SW 1271 (cell line): Measurements from ENCODE around the gene EGLN2.
"Not testable (repeated sequence)": the region's sequence is repeated elsewhere in the genome, so short reads cannot be mapped to it uniquely, and the experiment has no call there.

Experiments
- DNase-seq, 2 experiments: peaks; one replicate each; lab custom pipeline; 2025; lab: John Stamatoyannopoulos, UW

The EGLN2 gene

DNA sequence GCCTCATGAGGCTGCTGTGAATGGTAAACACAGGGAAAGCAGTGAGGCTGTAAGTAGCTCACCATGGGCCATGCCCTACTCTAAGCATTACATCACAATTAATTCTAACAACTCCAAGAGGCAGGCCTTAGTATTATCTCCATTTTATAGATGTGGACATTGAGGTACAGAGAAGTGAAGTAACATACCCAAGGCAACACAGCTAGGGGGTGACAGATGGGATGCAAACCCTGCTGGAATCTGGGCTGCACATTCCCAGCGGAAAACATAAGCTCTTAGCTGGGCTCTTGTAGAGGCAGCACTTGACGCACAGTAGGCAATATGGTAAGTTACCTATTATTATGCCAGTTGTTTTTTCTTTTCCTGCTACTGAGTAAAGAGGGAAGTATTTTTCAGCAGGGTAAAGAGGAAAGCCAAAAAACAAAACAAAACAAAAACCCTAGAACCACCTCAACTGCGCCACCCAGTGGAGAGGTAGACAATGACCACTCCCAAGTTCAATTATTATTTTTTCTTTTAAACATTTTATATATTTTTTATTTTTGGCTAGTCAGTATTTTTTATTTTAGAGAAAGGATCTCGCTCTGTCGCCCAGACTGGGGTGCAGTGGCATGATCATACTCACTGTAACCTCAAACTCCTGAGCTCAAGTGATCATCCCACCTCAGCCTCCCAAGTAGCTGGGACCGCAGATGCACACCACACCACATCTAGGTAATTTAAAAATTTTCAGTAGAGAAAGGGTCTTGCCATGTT is 20.7 kb downstream of the EGLN2 start:
- DNase-seq: peak in 1 of 2 experiments; percentile 17

GRCh38 chr19:40822161-40822560 is 23.2 kb downstream of the EGLN2 start:
- DNase-seq: no peak

DNA sequence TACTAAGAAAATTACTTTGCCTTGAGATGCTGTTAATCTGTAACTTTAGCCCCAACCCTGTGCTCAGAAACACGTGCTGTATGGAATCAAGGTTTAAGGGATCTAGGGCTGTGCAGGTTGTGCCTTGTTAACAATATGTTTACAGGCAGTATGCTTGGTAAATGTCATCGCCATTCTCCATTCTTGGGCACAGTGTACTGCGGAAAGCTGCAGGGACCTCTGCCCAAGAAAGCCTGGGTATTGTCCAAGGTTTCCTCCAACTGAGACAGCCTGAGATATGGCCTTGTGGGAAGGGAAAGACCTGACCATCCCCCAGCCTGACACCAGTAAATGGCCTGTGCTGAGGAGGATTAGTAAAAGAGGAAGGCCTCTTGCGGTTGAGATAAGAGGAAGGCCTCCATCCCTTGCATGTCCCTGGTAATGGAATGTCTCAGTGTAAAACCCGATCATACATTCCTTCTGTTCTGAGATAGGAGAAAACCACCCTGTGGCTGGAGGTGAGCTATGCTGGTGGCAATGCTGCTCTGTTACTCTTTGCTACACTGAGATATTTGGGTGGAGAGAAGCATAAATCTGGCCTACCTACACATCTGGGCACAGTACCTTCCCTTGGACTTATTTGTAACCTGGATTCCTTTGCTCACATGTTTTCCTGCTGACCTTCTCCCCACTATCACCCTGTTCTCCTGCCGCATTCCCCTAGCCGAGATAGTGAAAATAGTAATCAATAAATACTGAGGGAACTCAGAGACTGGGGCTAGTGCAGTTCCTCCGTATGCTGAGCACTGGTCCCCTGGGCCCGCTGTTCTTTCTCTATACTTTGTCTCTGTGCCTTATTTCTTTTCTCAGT is 23.9 kb downstream of the EGLN2 start:
- not testable (repeated sequence) for DNase-seq

- not testable (repeated sequence) for DNase-seq
Measured at GRCh38 chr19:40824916-40825315, 25.9 kb downstream of the EGLN2 start.

DNA sequence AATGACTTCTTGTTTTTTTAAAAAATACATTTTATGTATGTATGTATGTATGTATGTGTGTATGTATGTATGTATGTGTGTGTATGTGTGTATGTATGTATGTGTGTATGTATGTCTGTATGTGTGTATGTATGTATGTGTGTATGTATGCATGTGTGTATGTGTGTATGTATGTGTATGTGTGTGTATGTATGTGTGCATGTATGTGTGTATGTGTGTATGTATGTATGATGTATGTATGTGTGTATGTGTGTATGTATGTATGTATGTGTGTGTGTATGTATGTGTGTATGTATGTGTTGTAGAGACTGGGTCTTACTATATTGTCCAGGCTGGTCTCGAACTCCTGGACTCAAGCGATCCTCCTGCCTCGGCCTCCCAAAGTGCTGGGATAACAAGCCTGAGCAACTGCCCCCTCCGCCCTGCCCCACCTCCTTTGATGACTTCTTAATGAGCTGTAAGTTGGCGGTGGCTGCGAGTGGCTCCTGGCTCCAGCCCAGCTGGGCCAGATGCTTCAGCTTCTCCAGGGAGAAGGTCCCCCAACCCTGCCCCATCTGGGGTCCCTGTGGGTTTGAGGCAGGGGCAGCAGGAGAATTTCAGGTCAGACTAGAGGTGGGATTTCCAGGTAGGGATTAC is 26.6 kb downstream of the EGLN2 start:
- not testable (repeated sequence) for DNase-seq

GRCh38 chr19:40826312-40826698 is 27.3 kb downstream of the EGLN2 start:
- DNase-seq: not testable (repeated sequence)

DNA sequence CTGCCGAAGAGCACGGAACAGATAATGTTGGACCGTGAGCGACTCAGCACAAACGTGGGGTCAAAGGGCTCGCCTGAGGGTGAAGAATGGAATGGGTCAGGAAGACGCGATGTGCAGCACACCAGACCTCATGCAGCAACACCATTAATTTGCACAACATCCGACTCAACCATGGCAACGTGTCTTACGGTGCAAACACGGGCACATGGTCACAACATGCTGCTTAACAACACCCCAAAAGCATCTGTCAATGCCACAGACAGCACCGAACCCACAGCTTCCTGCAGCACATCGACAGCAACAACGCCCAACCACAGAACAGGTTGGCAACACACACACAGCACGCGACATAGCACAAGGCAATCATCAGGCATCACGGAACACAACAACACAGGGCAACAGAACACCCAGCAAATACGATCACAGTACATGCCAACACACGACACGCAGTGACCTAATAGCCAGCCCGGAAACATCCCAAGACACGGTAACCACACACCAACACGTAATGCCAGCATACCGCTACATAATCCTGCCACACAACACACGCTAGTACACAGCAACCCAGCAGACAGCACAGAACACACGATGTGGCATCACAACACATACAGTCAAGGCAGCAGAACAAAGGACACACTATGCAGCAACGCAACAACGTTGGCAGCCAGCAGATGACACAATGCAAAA is 27.9 kb downstream of the EGLN2 start:
- not testable (repeated sequence) for DNase-seq

DNA sequence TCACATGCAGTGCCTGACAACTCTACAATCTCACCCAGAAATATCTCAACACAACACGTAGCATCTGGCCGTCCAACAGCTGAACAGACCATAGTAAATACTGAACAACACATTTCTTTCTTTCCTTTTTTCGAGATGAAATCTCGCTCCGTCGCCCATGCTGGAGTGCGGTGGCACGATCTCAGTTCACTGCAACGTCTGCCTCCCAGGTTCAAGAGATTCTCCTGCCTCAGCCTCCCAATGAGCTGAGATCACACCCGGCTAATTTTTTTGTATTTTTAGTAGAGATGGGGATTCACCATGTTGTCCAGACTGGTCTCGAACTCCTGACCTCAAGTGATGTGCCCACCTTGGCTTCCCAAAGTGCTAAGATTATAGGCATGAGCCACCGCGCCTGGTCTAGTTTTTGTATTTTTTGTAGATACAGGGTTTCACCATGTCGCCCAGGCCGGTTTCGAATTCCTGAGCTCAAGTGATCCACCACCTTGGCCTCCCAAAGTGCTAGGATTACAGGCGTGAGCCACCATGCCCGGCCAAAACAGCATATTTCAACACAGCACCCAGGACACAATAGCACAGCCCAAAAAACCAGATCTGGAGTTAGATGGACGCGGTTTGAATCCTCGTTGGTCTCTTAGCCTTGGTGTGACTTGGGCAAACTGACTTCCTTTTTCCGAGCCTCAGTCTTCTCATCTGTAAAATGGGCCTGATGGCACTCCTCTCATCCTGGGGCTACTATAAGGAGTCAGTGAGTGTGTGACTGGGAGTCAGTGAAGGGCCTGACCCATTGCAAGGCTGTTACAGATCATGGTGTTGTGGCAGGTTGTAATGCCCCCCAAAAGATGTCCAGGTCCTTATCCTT is 28.6 kb downstream of the EGLN2 start:
- no peak for DNase-seq

DNA sequence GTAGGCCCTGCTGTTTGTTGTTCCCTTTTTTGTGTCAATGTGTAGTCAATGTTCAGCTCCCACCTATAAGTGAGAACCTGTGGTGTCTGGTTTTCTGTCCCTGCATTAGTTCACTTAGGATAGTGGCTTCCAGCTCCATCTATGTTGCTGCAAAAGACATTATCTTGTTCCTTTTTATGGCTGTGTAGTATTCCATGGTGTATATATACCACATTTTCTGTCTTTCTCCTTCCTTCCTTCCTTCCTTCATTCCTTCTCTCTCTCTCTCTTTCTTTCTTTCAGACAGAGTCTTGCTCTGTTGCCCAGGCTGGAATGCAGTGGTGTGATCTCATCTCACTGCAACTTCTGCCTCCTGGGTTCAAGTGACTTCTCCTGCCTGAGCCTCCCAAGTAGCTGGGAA is 30.2 kb downstream of the EGLN2 start:
- no peak for DNase-seq

DNA sequence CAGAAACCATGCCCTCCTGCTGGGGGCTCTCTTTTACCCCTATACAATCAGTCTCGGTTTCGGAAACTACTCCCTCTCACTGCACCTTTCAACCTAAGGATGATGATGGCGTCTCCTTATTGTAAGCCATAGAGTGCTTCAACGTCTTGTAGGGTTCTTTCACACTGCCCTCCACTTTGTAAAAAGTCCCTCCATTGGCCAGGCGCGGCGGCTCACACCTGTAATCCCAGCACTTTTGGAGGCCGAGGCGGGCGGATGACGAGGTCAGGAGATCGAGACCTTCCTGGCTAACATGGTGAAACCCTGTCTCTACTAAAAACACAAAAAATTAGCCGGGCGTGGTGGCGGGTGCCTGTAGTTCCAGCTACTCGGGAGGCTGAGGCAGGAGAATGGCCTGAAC is 31.8 kb downstream of the EGLN2 start:
- not testable (repeated sequence) for DNase-seq

GRCh38 chr19:40831502-40832430 is 32.8 kb downstream of the EGLN2 start:
- peak; percentile 7 to 32 for DNase-seq

DNA sequence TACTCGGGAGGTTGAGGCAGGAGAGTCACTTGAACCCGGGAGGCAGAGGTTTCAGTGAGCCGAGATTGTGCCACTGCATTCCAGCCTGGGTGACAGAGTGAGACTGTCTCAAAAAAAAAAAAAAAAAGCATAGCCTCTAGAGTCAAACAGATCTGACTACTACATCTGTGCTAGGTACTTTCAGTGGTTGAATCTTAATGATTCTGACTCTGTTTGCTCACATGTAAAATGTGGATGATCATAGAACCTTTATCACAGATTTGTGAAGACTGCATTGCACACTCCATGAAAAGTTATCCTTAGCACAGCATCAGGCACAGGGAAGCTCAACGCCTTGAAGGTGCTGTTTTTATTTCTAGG is 33.4 kb downstream of the EGLN2 start:
- DNase-seq: not testable (repeated sequence)

DNA sequence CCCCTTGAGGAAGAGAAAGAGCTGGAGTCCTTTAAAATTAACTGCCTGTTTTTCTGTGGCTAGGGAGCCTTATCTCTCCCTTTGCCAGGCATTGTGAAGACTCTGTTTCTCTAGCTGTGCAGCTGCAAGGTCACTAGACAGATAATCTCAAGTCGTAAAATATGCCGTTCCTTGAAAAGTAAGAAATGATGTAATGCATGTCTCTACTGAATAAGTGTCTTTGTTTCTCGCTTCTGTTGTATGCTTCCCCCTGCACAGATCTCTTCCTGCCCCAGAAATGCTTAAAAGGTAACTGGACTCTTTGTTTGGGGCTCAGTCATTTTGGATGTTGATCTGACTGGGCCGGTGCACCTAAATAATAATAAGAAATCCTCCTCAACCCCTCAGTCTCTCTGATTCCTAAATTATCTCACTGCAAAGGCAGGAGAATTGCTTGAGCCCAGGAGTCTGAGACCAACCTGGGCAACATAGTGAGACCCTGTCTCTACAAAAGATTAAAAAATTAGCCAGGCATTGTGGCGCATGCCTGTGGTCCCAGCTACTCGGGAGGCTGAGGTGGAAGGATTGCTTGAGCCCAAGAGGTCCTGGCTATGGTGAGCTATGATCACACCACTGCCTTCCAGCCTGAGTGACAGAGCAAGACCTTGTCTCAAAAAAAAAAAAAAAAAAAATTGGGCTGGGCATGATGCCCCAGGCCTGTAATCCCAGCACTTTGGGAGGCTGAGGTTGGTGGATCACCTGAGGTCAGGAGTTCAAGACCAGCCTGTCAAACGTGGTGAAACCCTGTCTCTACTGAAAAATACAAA is 34.9 kb downstream of the EGLN2 start:
- DNase-seq: not testable (repeated sequence)

- DNase-seq: no peak
Measured at GRCh38 chr19:40836754-40837429, 37.9 kb downstream of the EGLN2 start.

GRCh38 chr19:40838477-40838876 is 39.5 kb downstream of the EGLN2 start:
- not testable (repeated sequence) for DNase-seq

- DNase-seq: not testable (repeated sequence)
Measured at GRCh38 chr19:40842012-40842411, 43.0 kb downstream of the EGLN2 start.

DNA sequence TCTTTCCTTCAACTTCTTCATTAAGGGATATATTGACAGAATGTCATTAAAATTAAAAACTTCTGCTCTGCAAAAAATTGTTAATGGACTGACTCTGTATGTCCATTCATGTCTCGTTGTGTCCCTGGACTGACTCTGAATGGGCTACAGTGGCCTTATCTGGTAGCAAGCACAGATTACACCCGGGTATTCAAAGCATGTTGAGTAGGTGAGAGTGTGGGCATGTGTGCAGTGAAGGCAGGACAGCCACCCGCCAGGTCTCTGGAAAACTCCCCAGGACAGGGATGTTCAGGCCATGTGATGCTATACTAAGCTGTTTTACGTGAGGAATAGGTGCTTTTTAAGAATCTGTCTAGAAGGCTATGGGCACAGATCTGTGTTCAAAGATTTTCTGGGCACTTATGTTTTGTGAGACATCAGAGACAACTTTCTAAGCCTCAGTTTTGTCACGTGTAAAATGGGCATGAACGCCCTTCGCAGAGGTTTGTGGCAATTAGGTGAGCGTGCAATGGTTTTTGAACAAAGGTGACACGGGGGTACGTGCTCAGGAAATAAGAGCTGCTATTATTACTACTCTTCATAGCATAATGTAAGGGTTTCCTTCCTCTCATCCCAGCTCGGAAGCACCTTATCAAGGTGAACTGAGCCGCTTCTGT is 44.1 kb downstream of the EGLN2 start:
- not testable (repeated sequence) for DNase-seq

GRCh38 chr19:40843653-40844052 is 44.7 kb downstream of the EGLN2 start:
- not testable (repeated sequence) for DNase-seq
